A549 (cell line): ENCODE measurements around the gene MERTK. TPM values are rescaled to one million over a fixed set of nuclear protein-coding genes. Genes with fewer than 3 reads are reported as not detected.

Experiments used
- ATAC-seq, 2 experiments: fragments of 200-7000 bp in 1 of 2; fragments of >200 bp in 1 of 2; cut with Nextera tagmentation in 1 of 2; cut with Tn5 transposase in 1 of 2; 3 replicates each; pipeline versions ENCODE4 v1.8.0 to v1.9.1; 2018 to 2020; ENCODE audit warnings: mild to moderate bottlenecking in 1 of 2, moderate library complexity in 1 of 2
- CTCF ChIA-PET: fragments of 300-600 bp; sonication (Branson Sonifier 250); formaldehyde crosslinking; extraction: SDS; loops from one replicate; lab custom pipeline; 2021; ENCODE audit warnings: antibody characterized with exemption, inconsistent platforms; lab: Yijun Ruan, JAX
- POLR2A ChIA-PET: fragments of 350-600 bp; formaldehyde crosslinking; extraction: SDS; loops from one replicate; lab custom pipeline; 2021; ENCODE audit warnings: antibody characterized with exemption, inconsistent platforms; lab: Yijun Ruan, JAX
- DNase-seq, 2 experiments: peaks; one replicate each; pipeline versions ENCODE4 v3.0.0 to v3.0.0-alpha.2; 2011 to 2016; ENCODE audit warnings: low read depth in 1 of 2, low spot score in 1 of 2
- FAIRE-seq: peaks from 2 replicates; lab custom pipeline; 2011; peaks lifted over from hg19 to GRCh38; lab: Jason Lieb, UNC
- H3K27ac ChIP-seq, 2 experiments: fragments of >200 bp; sonication (Bioruptor Twin); formaldehyde crosslinking; 3 replicates each; pipeline ENCODE4 v1.5.1; 2016 to 2017
- H3K4me1 ChIP-seq: fragments of >200 bp; sonication (Bioruptor Twin); formaldehyde crosslinking; 3 replicates; pipeline ENCODE4 v1.6.1; 2016
- H3K4me2 ChIP-seq: fragments of >200 bp; sonication (Bioruptor Twin); formaldehyde crosslinking; 3 replicates; pipeline ENCODE4 v1.6.1; 2016
- H3K4me3 ChIP-seq: fragments of >200 bp; sonication (Bioruptor Twin); formaldehyde crosslinking; 3 replicates; pipeline ENCODE4 v1.5.1; 2016
- H3K9me3 ChIP-seq: fragments of >200 bp; sonication (Bioruptor Twin); formaldehyde crosslinking; 3 replicates; pipeline ENCODE4 v1.6.1; 2016
- ATOH8 ChIP-seq: fragments of 250-450 bp; sonication (Bioruptor Pico); IDR thresholded peaks from 2 replicates; pipeline ENCODE4 v1.5.0; 2020; ENCODE audit warnings: low read depth, mild to moderate bottlenecking, moderate library complexity
- CEBPB ChIP-seq, 2 experiments: fragments of >200 bp in 1 of 2; sonication (Bioruptor Twin) in 1 of 2; formaldehyde crosslinking in 1 of 2; IDR thresholded peaks; 2 replicates each; pipeline ENCODE4 v1.6.1; 2012 to 2016
- CHD2 ChIP-seq: fragments of 150-350 bp; IDR thresholded peaks from 2 replicates; pipeline ENCODE4 v1.6.1; 2014; ENCODE audit warnings: low read length; ENCODE audit not compliant: partially characterized antibody
- EHF ChIP-seq: fragments of 250-450 bp; sonication (Bioruptor Pico); IDR thresholded peaks from 2 replicates; pipeline ENCODE4 v1.5.0; 2020; ENCODE audit warnings: mild to moderate bottlenecking
- ELK1 ChIP-seq: fragments of 150-350 bp; IDR thresholded peaks from 2 replicates; pipeline ENCODE4 v1.6.1; 2014; ENCODE audit warnings: low read depth, mild to moderate bottlenecking, low read length
- FOSL2 ChIP-seq, 2 experiments: fragments of 450-650 bp in 1 of 2; fragments of >200 bp in 1 of 2; sonication (Bioruptor Twin) in 1 of 2; formaldehyde crosslinking; IDR thresholded peaks; 2 replicates each; pipeline versions ENCODE4 v1.5.0 to v1.6.1; 2016 to 2020; ENCODE audit warnings: mild to moderate bottlenecking in 1 of 2, moderate library complexity in 1 of 2
- HOXB5 ChIP-seq: fragments of 250-450 bp; sonication (Bioruptor Pico); IDR thresholded peaks from 2 replicates; pipeline ENCODE4 v1.5.0; 2020; ENCODE audit warnings: mild to moderate bottlenecking, moderate library complexity
- KDM1A ChIP-seq: fragments of 200-600 bp; sonication (generic); IDR thresholded peaks from 2 replicates; pipeline ENCODE4 v1.6.1; 2016; ENCODE audit warnings: low read depth, mild to moderate bottlenecking
- MAFK ChIP-seq: fragments of 450-650 bp; IDR thresholded peaks from 2 replicates; pipeline ENCODE4 v1.6.1; 2014; ENCODE audit not compliant: partially characterized antibody
- MAZ ChIP-seq: fragments of 150-350 bp; IDR thresholded peaks from 2 replicates; pipeline ENCODE4 v1.6.1; 2014; ENCODE audit warnings: antibody characterized with exemption, low read depth, low read length, borderline replicate concordance
- MYC ChIP-seq: IDR thresholded peaks from 2 replicates; pipeline ENCODE4 v1.6.1; 2012; ENCODE audit warnings: mild to moderate bottlenecking, inconsistent platforms, low read length, improper control_type of control experiment, borderline replicate concordance
- NFE2L2 ChIP-seq: fragments of 150-350 bp; conservative IDR thresholded peaks from 2 replicates; pipeline ENCODE4 v1.6.1; 2014; ENCODE audit warnings: low read length
- NR3C1 ChIP-seq: fragments of >200 bp; sonication (Bioruptor Twin); formaldehyde crosslinking; IDR thresholded peaks from 3 replicates; pipeline ENCODE4 v1.6.1; 2017
- RCOR1 ChIP-seq: fragments of 150-350 bp; IDR thresholded peaks from 2 replicates; pipeline ENCODE4 v1.6.1; 2014; ENCODE audit warnings: antibody characterized with exemption, low read length, low read depth
- REST ChIP-seq: fragments of 200-600 bp; sonication (generic); IDR thresholded peaks from 2 replicates; pipeline ENCODE4 v1.6.1; 2016; ENCODE audit warnings: antibody characterized with exemption, mild to moderate bottlenecking, moderate library complexity
- SMC3 ChIP-seq: fragments of >200 bp; sonication (Bioruptor Twin); formaldehyde crosslinking; IDR thresholded peaks from 3 replicates; pipeline ENCODE4 v1.6.1; 2018; ENCODE audit warnings: inconsistent platforms
- ZC3H11A ChIP-seq: fragments of 450-650 bp; IDR thresholded peaks from 2 replicates; pipeline ENCODE4 v1.6.1; 2014; ENCODE audit warnings: antibody characterized with exemption, mild to moderate bottlenecking
- WGBS: methylation state at CpG from one replicate; pipeline ENCODE4 v1.1.6; 2017; ENCODE audit errors: missing lambda C conversion rate; 5-methylcytosine and 5-hydroxymethylcytosine counted together
- polyA plus RNA-seq, 4 experiments: library from polyadenylated mRNA; depleted of rRNA in 3 of 4; stranded (reverse); fragments of >200 nt; fragmentation: RNase III in 1 of 4; extraction: RNeasy Plus Mini Kit Qiagen cat#74134 plus additional on column Dnase treatment in 1 of 4; gene quantifications; 2 replicates in 3 of 4; 3 replicates in 1 of 4; pipeline ENCODE4 v1.2.3, GENCODE V29; 2011 to 2017
- TF ChIP-seq, protein P1 (sequence below): fragments of >200 bp; sonication (Bioruptor Twin); formaldehyde crosslinking; IDR thresholded peaks from 2 replicates; pipeline ENCODE4 v1.6.1; 2016

MERTK gene
- polyA plus RNA-seq, 2 of the 4 experiments (the other 2 are of a cell fraction): 1.4 to 4.0 TPM

DNA sequence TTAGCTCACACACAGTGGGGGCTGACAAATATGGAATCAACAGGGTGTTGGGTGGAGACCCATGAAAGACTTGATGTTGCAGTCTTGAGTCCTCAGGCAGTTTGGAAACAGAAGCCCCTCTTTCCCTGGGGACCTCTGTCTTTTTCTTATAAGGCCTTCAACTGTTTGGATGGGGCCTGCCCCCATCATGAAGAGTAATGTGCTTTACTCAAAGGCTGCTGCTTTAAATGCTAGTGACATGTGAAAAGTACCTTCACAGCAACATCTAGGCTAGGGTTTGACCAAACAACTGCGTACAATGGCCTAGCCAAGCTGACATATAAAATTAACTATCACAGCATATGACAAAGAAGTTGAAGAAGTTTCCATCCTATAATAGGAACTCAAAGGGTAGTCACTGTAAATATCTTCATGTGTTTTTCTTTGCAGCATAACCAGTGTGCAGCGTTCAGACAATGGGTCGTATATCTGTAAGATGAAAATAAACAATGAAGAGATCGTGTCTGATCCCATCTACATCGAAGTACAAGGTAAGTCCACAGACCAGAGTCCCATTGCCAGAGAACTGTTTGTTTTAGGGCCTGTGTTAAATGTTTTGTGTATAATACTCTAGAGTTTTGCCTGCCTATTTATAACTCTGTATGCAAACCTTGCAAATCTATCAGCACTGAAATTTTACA lies 46.3 kb downstream of the MERTK start (continued):
- TF ChIP-seq SMC3 (no peak), ATOH8 (CRISPR knock-in tag) (no peak), HOXB5 (CRISPR knock-in tag) (no peak), MYC (no peak), ZC3H11A (no peak), ELK1 (no peak)
- TF ChIP-seq, protein P1, sequence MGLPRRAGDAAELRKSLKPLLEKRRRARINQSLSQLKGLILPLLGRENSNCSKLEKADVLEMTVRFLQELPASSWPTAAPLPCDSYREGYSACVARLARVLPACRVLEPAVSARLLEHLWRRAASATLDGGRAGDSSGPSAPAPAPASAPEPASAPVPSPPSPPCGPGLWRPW: no peak

DNA sequence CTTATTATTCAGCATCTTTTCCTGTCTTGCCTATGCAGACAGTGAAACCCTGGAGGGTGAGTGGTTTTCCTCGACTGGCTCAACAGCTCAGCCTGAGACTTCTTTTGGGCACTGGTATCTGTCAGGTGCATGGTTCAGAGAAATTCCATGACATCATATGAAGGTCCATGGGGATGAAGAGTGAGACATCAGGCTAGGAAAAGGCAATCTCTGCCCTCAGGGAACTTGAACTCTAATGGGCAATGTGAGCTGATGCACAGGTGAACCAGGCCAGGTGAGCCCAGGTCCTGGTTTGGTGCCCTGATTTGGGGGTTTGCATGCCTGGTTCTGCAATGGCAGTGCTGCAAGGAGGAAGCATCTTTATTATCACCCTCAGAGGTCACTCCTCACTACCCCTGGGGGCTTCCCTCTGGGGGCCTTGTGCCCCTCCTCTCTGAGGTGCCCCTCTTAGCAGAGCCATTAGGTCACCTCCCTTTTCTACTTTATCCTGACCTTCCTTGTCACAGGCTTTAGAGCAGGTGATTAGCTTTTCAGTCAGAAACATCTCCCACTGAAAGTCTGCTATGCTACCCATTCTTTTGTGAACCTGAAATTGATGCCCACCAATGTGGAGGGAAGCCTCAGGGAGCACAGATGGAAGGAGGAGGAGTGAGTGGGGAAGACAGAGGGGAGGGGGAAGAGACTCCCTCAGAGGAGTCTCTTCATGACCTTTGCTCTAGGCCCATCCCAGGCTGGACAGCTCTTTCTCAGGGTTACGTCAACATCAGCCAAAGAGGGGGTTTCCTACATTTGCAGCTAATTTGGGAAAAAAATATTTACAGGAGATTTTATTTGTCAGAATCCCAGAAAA lies 47.3 kb downstream of the MERTK start:
- DNase-seq (peak in 1 of 2 experiments; percentile 20), ATAC-seq (peak in 1 of 2 experiments; percentile 67; a peak in 4 of 6 replicates), FAIRE-seq (no peak)
- Histone ChIP-seq H3K9me3 (no peaks in the 10 kb centered on the region), H3K4me1 (peaks cover 19% of the 10 kb centered on the region), H3K27ac (peak overlapping the region; percentile 8 to 47; a peak in 4 of 6 replicates), H3K4me3 (no peak overlapping the region), H3K4me2 (peak overlapping the region; percentile 58)
- 74% methylated on average over 2 of the region's 2 CpGs for WGBS
- 0 out of 2 replicates have a peak, but pooled peaks have one; percentile 16 for TF ChIP-seq REST
- no peak for TF ChIP-seq MAZ
- CTCF ChIA-PET: interaction anchor here (1.9 kb wide), 1 partner anchor 58 kb away, joined by 5 read pairs; no protein-coding TSS in a partner anchor
- POLR2A ChIA-PET: no interaction called here

GRCh38 chr2:111946294-111947114 lies 48.1 kb downstream of the MERTK start:
- Histone ChIP-seq H3K4me3 (no peak overlapping the region), H3K27ac (peak overlapping the region; percentile 31 to 47; a peak in 4 of 6 replicates), H3K9me3 (no peaks in the 10 kb centered on the region), H3K4me1 (peaks cover 19% of the 10 kb centered on the region), H3K4me2 (peak overlapping the region; percentile 58)
- no peak for FAIRE-seq
- TF ChIP-seq FOSL2 (IDR thresholded peaks at IDR 0.05) (0 out of 2 replicates have a peak, but pooled peaks have one; percentile 11), FOSL2 (CRISPR knock-in tag; IDR thresholded peaks at IDR 0.05) (peak; percentile 36; the same call in 1 of the 2 replicates), RCOR1 (no peak), EHF (CRISPR knock-in tag) (no peak), CHD2 (no peak), NR3C1 (no peak), NFE2L2 (no peak), CEBPB (IDR thresholded peaks at IDR 0.05) (peak; percentile 52 to 69; a peak in 3 of 4 replicates), REST (peak; percentile 58), MAFK (peak; percentile 25), KDM1A (no peak)
- ChIA-PET CTCF (interaction anchor here (0.8 to 1.9 kb wide), 2 partner anchors 59 to 98 kb away, joined by 4 to 5 read pairs; no protein-coding TSS in a partner anchor), POLR2A (no interaction called here)
- peak; percentile 86 to 87 for ATAC-seq
- peak; percentile 22 to 61 for DNase-seq
- 45% methylated on average over 9 of the region's 9 CpGs for WGBS
